HG02981 (cell line): ENCODE measurements around the gene DACH1.

Experiments
- ATAC-seq: cut with Tn5 transposase; IDR thresholded peaks from one replicate; pipeline ENCODE4 v1.9.1; 2021; ENCODE audit warnings: mild to moderate bottlenecking, moderate library complexity; ENCODE audit not compliant: unreplicated experiment

DACH1 gene

DNA sequence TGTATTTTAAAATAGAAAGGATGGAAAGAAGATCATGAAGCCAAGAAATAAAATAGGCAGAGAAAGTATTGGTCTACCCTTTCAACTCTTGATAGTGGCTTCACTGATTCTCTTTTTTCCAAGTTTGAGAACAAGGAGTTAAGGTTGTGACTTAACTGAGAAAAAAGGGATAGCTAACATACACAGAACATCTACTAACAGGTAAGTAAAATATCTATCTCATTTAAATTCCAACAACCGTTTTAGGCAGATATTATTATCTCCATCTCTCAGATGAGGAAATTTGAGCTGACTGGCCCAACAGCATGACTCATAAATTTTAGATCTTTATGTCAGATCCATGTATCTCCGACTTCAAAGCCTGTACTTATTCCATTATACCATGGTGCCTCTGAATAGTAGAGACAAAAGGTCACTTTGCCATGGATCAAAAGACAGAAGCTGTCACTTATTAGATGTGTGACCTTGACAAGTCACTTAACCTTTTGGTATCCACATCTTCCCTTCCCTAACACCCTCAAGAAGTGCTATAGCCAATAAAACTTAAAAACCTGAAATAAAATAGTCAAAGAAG lies 152.1 kb downstream of the DACH1 start:
- no peak for ATAC-seq

DNA sequence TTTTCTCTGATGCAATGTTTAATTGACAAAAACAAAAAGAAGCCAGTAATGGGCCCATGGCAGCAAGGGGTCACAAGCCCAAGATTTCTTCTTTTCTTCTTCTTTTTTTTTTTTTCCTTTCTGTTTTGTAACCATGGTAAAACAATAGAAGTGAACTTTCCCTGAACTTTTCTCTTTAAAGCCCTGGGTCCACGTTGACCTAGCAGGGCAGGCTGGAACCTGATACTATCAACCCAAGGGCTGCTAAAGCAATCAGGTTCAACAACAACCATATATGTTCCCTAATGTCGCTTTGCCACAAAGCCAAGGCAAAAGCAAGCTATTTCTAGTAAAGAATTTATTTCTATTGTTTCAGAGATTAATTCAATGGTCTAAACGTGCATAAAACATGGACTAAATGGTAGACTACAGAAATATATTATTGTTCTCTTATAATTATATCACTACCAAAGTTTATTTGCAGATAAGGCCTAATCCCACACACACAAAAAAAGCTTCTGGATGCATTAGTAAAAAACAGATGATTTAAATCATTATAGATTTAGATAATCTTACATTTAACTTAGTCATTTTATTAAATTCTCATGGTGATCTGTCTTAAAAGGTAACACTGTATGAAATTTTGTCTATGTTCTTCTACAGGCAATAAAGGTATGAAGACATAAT lies 153.9 kb downstream of the DACH1 start:
- ATAC-seq: no peak

DNA sequence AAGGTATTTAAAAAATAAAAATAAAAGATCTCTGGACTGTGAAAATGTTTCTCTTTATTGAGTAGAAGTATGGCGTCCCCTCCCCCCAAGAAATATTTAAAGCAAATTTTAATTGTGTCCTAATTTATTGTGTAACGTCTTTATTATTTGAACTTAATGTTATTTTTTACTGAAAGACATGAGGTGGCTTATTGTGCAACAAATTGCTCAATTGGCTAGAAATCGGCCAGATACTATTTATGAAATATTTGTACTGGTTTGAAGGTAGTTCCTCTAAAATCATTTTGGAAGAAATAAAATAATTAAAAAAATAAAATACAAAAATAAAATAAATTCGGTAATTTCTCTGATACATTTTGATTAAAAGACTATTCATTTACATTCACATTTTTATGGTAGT lies 162.3 kb downstream of the DACH1 start:
- ATAC-seq: no peak

DNA sequence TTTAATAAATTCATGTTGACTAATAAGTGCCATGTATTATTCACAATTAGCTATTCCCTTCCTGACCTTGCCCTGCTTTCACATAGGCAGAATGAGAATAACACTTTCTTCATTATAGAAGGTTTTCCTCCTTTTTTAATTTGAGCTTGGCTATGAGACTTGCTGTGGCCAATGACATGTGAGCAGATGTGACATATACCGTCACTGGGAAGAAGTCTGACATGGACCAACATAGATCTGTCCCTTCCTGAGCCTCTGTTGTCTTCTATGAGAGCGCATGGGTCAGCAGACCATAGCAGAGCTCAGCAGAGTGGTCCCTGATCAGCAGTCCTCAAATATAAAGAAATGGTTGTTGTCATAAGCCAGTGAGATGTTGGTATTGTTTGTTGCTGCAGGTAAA lies 163.9 kb downstream of the DACH1 start:
- no peak for ATAC-seq

DNA sequence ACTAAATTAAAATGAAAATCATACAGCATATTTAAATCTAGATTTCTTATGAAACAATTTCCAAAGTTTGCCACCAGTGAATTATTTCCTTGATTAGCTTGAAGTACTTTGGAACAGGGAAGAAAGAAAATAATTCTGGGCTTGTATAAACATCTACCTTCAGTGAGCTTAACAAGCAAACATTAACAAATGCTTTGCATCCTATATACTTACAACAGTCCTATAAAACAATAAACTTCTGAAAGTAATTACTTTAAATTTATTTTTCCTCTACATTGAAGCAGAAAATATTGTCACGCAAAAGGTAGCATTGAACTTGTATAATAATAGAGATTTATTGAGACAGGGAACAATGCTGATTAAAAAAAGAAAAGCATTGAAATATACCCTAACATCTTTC lies 164.8 kb downstream of the DACH1 start:
- ATAC-seq: no peak

DNA sequence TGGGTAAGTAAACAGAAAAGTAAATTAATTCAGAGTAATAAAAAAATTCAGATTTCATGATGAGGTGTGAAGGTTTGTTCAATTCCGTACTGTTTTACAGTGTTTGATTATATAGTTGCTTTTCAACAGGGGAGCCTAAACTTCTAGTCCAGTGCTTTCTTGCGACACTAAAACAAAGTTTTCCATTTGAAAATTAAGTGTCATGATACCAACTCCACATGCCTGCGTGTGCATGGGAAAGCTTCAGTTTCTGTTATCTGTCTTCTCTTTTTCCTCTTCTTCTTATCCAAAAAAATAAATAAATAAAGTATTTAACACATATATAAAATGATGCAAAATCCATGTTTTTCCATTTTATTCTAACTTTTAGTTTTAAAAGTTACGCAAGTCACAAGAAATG lies 165.3 kb downstream of the DACH1 start:
- ATAC-seq: no peak

DNA sequence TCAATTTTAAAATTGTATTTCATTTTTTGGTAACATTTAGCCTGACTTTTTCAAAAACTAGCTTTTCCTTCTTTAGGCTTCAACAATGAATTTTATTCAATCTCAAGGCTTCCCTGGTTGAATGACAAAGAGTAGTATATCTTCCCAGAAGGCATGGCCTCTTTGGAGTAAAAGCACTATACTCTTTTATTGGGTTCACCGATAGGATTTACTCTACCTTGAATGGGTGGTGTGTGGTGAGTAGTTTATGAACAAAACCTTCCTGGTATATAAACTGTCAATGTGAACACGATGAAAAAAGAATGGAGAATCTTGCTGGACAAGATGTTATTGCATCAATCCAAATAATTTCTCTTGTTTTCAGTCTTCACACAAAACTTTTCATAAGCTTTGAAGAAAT lies 167.7 kb downstream of the DACH1 start:
- no peak for ATAC-seq

DNA sequence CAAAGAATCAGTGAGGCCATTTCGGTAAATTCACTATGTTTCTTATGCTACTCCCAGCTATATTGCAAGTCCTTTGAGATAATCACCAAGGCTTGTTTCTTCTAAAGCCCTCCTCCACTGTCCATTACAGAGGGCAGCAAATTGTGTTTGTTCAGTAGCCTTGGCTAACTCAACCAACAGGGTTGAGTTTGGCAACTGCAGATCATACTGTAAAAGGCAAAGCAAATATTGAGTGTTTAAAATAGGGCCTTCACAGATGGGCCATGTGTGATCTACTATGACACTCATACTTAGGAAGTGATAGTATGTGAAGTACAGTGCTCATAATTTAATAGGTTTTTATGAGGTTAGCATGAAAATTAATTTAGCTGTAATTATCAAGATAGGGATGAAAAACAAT lies 171.3 kb downstream of the DACH1 start:
- ATAC-seq: no peak

DNA sequence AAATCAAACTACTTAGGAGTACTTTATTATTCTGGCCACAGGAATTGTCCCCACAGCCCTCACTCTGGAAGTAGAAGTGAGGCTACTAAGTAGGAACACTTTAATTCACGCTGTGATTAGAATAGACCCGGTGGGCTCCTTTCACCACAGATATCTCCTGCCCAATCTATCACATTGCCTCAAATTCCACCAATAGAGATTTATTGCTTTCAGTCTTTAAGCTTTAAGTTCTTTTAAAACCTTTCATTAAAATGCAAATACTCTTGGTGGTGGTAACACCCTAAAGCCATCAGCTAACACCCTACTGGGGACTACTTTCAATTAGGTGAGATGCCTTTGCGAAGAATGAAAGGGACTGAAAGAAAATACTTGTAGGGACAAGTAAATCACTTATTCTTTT lies 181.9 kb downstream of the DACH1 start:
- ATAC-seq: no peak

DNA sequence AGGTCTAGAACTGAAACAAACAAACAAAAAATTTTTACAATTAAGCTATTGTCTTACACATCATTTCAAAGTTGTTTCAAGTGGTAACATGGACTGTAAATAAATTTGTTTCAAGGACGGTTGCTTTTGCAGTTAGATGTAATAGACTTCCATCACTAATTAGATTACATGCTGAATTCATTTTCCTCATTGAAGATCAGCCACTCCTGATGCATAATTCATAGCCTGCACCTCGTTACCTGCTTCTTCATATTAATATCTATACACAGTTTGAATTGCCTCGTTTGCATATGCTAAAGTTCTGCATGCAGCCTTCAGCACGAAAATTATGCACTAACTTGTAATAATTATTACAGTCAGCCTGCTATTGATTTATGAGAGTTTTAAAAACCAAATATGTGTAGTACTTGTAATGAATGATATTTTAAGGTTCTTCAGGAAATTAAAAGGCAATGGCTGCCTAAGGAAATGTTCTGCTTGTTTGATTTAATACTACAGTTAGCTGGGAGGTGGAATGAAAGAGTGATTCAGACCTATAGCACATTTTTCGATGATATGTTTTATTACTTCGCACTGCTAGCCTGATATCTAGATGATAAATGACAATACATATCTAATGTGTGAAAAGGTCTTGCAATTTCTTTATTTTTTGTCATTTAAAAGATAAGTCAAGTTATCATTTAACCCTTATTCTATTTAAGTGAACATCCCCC lies 184.9 kb downstream of the DACH1 start:
- no peak for ATAC-seq

DNA sequence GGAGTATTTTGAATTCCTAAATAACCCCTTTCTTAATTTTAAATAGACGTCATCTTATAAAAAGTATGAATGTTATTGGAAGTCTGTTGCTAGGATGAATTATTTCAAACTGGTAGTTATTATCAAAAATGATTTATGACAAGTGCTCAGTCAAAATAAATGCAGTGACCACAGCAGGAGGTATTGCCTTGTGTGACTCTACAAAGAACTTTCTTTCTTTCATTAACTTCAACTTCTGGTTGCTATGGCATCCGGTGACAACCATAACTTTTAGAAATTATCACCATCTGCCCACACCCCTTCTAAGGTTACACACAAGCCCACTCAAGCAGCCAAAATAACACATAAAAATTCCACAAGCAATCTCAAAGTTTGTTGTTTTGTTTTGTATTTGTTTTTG lies 189.9 kb downstream of the DACH1 start:
- ATAC-seq: no peak

DNA sequence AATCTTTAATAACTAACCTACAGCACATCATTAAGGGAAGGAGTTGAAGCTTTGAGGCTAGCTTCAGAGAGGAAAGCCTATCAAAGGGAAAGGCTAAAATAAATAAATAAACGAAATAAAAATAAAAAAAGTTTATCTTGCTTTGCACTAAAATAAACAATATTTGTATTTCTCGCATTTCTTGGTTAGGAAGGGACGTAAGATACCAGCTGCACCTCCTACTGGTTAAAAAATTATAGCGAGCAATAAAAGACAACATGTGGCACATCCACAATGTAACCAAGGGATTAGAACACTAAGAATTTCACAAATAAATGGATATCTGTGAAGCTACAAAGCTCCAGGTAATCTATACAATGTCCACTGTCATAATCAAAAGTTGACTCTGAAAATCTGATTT lies 194.5 kb downstream of the DACH1 start:
- ATAC-seq: no peak

DNA sequence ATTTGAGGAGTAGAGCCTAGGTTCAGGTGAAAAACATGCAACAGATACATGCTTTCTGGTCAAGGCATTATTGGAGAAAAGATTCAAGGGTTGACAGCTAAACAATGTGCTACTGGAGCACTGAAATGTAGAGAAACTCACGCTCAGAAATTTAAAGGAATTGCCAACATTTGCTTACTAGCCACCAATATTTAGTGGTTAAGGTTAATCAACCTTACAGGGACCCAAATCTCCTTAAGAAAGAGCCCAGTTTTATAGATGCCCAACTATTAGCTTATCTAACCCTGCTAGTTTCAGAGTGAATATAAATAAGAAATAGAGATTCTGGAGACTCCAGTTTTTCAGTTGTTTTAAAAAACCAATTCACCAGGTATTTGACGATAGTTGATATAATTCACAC lies 203.6 kb downstream of the DACH1 start:
- no peak for ATAC-seq

DNA sequence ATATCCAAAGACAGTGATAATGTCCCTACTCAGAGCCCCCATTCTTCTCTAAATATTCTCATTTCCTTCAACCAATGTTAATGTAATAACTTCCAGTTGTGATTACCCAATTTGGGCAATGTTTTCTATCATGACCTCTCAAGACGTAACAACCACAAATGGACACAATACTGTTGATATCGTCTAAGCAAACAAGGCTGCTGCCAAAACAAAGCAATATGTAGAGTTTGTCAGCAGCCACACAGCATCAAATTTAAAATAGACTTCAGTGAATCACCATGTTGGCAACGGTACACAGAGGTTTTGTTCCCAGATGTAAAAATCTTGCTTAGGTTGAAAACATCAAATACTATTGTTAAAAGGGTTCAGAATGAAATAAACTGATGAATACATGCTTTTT lies 205.1 kb downstream of the DACH1 start:
- no peak for ATAC-seq

DNA sequence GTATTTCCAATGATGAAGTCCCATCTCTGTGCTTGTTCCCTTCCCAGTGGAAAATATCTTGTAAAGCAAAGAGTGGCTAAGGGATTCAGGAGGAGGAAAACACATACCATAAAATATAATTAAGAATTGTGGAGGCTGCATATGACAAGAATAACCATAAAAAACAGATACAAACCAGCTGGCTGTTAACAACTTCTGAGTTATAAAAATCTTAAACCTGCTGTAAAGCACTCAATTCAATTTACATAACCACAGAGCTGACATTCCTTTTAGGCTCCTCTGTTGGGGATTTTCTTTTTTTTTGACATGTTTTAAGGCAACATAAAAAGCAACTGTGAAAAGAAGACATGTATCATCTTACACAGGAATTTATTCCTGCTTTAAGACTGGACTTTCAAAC lies 207.6 kb downstream of the DACH1 start:
- ATAC-seq: no peak

DNA sequence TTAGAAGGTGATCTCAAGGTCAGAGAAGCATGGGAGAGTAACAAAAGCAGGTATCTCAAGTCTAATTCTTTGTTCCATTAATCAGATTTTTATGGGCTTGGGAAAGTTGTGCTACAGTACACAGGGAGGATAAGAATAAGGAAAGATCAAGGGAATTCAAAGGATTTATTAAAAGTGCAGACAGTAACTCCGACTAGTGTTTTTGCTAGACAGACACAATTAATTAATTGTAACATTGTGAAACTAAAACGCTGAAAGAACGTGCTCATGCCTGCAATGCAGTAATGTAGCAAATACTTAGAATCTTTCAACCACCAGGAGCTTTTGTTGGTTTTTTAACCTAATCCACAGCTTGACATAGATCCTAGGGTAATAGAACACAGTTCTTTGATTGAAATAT lies 221.5 kb downstream of the DACH1 start:
- no peak for ATAC-seq

DNA sequence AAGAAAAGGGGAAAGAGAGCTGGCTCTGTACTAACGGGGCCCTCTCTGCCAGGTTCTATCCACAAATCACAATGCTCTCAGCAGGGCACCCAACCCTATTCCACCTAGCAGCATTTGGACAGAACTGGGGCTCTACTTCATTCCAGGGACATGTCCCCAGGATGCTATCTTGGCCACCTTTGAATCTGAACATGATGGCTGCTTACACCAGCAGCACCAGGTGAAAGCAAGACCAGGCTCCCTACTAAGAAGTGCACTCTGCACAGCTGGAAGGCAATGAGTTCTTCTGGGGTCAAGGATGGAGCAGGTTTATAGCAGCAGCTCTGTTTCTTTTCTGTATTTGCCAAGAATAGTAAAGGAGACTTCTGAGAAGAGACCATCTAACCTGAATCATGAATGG lies 222.4 kb downstream of the DACH1 start:
- no peak for ATAC-seq

DNA sequence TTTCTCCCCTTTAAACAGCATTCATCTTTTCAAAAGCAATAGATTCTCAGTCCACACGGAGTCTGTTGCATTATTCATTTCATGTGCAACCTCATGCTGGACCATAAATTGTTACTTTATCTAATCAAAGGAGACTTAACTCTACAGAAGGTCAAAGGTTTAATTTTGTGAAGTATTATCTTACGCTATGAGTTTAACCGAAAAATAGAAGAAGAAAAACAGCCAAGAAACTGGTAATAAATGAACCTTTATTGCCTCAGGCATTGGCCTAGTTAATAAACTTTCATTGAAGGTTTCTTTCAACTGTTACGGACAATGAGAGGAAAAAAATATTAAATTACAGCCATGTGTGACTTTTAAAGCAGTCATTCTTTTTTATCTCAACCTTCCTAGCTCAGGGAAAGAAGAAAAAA lies 223.6 kb downstream of the DACH1 start:
- ATAC-seq: no peak

DNA sequence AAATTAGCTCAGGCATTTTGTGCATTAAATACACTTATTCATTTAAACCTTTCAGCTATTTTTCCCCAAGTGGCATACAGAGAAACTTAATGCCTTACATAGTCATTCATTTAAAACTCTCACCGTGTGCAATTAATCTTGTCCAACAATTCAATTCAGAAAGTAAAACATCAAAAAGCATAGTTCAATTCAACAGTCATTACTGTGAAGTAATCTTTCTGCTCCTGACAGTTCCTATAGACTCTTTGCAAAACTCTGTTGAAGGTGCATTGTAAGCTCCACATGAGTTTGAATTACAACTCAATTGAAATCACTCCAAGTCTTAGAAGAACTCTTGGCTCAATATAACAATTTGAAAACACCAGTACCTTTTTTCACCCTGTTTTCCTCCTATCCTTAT lies 228.3 kb downstream of the DACH1 start:
- ATAC-seq: no peak

DNA sequence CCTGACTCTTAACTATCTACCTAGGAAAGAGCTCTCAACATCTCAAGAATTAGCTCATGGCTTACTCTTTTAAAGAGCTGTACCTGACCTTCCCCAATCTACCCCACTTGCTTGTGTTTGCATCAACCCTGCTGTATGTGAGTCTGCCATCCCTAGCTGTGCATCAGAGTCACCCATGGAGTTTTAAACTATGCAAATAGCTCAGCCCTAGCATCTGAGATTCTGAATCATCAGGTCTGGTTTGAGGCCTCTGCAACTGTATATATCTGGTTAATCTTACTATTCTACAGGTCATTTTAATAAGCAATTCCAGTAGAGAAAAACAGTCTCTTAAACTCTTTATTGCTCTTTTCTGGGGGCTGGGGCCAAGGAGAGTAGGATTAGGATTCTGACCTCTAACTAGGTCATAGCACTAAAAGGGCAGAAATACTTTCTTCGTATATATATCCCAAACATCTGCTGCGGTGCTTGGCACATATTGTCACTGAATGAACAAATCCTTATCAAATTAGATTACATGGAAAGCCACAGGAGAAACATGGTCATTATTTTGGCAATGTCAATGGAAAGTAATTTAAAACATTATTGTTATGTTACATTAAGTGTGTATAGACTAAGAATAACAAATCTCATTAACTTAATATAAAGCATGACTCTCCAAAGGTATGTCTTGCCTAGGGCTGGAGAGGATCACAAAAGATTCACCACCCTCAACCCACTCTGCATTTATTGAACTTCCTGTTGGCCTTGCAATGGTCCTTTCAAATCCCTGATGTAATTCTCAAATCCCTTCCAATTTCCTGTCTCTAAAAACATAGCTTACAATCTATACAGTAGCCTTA lies 232.2 kb downstream of the DACH1 start:
- no peak for ATAC-seq

DNA sequence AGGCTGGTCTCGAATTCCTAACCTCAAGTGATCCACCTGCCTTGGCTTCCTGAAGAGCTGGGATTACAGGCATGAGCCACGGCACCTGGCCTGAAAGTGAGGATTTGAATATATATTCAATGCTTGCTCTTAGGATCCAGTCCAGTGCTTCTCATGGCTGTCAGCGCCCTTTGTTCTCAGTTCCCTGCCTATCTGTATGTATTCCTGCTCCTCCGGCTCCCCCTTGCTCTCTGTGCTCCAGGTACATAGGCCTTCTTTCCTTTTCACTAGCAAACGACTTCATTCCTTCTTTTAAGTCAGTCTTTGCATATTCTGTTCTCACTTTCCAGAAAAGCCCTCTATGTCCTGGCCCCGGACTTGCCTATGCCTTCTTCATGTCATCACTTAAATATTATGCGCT lies 232.8 kb downstream of the DACH1 start:
- no peak for ATAC-seq

DNA sequence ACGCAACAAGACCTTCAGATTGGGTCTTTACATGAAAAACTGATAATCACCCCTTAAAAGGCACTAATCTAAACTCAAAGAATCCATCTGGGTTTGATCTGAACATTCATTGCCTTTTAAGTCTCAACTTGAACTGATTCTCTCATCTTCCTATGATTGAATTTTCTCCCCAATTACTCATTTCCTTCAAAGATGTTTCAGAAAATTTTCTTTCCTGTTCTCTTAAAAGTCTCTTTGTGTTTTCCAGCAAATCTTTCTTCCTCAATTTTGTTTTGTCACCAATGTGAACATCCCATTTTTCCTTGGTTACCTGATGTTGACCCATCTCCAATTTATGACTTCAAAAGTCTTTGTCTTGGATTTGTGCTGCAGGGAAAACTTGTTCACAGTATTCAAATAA lies 234.3 kb downstream of the DACH1 start:
- ATAC-seq: no peak
